ENCODE results near the gene UVRAG.

Gene UVRAG

DNA sequence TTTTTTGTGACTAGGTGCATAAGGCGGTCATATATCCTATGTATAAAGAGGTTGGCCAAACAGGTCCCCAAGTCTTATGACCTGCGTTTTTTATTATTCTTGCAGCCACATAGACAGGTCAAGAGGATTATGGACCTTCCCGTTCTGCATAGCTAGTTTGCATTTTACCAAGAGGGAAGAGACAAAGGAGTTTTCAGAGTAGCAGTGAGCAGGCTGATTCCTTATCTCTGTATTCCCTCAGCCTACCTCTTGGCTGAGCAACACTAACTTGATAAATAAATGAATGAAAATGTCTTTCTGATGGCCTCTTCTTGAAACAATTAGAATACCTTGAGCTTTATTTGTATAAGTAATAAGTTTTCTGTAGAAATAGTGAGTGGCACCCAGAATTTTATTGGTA lies 210.8 kb downstream of the UVRAG start:
- TF ChIP-seq, protein P1, sequence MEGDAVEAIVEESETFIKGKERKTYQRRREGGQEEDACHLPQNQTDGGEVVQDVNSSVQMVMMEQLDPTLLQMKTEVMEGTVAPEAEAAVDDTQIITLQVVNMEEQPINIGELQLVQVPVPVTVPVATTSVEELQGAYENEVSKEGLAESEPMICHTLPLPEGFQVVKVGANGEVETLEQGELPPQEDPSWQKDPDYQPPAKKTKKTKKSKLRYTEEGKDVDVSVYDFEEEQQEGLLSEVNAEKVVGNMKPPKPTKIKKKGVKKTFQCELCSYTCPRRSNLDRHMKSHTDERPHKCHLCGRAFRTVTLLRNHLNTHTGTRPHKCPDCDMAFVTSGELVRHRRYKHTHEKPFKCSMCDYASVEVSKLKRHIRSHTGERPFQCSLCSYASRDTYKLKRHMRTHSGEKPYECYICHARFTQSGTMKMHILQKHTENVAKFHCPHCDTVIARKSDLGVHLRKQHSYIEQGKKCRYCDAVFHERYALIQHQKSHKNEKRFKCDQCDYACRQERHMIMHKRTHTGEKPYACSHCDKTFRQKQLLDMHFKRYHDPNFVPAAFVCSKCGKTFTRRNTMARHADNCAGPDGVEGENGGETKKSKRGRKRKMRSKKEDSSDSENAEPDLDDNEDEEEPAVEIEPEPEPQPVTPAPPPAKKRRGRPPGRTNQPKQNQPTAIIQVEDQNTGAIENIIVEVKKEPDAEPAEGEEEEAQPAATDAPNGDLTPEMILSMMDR (IDR thresholded peaks at IDR 0.05; ENCODE audit: low read depth, low read length), result no peak
- Histone ChIP-seq H3K4me3 (ENCODE audit: low read depth, low read length) (no peak overlapping the region), H3K27me3 (no peaks in the 10 kb centered on the region), H3K36me3 (no peaks in the 10 kb centered on the region), H3K4me1 (peaks cover 12% of the 10 kb centered on the region), H3K9me3 (no peaks in the 10 kb centered on the region)
- DNase-seq, result no peak

DNA sequence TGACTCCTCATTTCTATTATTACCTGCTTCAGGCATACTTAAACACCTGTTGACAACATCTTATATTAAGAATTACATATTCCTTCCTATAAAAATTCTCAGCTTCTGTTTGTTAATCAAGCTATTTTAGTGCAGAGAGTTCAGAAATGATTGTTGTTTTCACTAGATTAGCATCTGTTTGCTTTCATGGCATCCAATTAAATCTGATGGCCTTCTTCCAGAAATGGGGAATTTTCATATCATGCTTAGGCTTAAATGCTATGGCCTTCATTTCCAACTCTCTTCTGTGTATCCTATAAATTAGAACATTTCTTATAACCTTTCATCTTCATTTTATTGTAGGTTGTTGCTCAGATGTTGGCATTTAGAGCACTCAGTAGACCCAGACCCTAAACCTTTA lies 211.3 kb downstream of the UVRAG start:
- no peak for DNase-seq
- Histone ChIP-seq H3K27me3 (no peaks in the 10 kb centered on the region), H3K36me3 (no peaks in the 10 kb centered on the region), H3K4me1 (peaks cover 14% of the 10 kb centered on the region), H3K9me3 (no peaks in the 10 kb centered on the region), H3K4me3 (ENCODE audit: low read depth, low read length) (no peak overlapping the region)
- TF ChIP-seq, protein P1 (IDR thresholded peaks at IDR 0.05; ENCODE audit: low read depth, low read length), result no peak

DNA sequence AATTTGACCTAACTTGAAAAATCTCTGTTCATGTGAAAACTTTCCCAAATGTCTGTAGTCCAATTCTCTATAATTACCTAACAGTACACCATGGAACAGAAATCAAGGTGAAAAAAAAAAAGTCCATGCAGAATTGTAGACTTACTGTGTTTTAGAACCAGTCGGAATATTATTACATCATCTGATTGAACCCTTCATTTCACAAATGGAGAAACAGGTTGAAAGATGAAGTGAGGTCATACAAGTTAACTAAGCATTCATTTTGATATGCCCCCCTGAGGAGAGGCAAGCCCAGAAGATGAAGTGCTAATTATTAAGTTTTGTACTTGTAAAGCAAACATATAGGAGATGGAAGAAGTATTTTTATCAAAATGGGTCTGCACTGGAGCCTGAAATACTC lies 211.9 kb downstream of the UVRAG start:
- Histone ChIP-seq H3K4me3 (ENCODE audit: low read depth, low read length) (no peak overlapping the region), H3K27me3 (no peaks in the 10 kb centered on the region), H3K4me1 (peaks cover 19% of the 10 kb centered on the region), H3K9me3 (no peaks in the 10 kb centered on the region), H3K36me3 (no peaks in the 10 kb centered on the region)
- TF ChIP-seq, protein P1 (IDR thresholded peaks at IDR 0.05; ENCODE audit: low read depth, low read length), result no peak
- DNase-seq, result no peak

DNA sequence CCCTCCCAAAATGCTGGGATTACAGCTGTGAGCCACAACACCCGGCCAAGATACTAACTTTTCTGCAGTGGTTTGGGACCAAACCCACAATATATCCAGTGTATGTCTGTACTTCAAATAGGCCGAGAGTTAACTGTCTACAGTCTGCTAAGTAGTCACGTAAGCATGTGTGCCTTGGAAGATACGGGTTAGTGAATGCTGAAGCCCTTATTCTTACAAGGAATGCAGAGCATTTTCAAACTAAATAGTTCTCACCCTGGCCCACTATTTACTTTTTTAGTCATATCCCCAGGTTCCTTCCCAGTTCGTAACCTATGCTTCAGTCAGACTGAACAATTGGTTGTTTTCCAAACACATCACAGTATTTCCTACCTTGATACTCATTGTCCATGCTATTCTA lies 215.3 kb downstream of the UVRAG start:
- no peaks in the 10 kb centered on the region for H3K27me3 ChIP-seq
- TF ChIP-seq, protein P1 (IDR thresholded peaks at IDR 0.05; ENCODE audit: low read depth, low read length), result no peak
- DNase-seq, result no peak
- H3K4me1 ChIP-seq, result peaks cover 14% of the 10 kb centered on the region
- no peaks in the 10 kb centered on the region; the same call in 1 of the 2 replicates for H3K36me3 ChIP-seq
- H3K9me3 ChIP-seq, result no peaks in the 10 kb centered on the region
- H3K4me3 ChIP-seq (ENCODE audit: low read depth, low read length), result no peak overlapping the region

DNA sequence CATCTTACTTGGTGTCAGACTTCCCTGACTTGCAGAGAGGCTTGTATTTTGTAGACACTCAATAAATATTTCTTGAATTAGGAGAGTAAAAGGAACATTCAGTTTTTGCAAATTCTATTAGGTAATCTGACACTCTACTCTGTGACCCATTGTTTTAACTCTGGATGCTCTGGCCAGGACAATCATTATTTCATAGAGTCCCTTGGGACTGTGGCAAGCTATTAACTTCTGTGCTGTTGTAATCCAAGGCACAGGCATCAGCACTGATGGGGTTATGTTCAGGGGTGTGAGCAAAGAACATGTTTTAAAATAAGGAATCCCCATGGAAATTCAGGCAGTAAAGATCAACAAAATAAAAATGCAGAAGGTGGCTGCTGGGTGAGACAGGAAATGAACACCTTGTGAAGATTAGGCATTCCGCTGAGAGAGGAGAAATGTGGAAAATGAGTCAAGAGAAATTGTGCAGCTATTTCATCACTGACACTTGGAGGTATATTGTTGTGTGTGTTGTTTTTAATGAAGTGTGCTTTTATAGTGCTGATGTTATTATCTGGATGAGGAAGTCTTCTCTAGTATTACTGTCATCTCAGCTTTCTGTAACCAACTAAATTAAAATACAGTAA lies 216.1 kb downstream of the UVRAG start:
- TF ChIP-seq, protein P1 (IDR thresholded peaks at IDR 0.05; ENCODE audit: low read depth, low read length), result no peak
- peak; percentile 36 for DNase-seq
- no peaks in the 10 kb centered on the region; the same call in 1 of the 2 replicates for H3K36me3 ChIP-seq
- H3K4me3 ChIP-seq (ENCODE audit: low read depth, low read length), result peak overlapping the region; percentile 4; the same call in 1 of the 2 replicates
- no peaks in the 10 kb centered on the region for H3K9me3 ChIP-seq
- H3K4me1 ChIP-seq, result peaks cover 11% of the 10 kb centered on the region
- no peaks in the 10 kb centered on the region for H3K27me3 ChIP-seq

DNA sequence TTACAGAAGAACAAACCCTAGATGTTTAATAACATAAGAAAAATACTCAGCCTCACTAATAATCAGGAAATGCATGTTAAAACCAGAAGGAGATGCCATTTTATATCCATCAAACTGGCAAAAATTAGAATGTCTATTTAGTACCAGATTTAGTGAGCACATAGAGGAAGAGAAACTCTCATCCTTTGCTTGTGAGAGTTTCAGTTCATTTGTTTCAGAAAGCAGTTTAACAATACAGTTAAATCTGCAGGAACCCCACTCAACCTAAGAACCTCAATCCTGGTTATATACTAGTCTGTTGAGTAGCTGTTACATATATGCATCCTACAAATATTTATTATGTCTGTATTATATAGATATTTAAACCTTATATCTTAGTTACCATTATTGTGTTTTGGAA lies 218.7 kb downstream of the UVRAG start:
- no peaks in the 10 kb centered on the region for H3K9me3 ChIP-seq
- H3K27me3 ChIP-seq, result no peaks in the 10 kb centered on the region
- TF ChIP-seq, protein P1 (IDR thresholded peaks at IDR 0.05; ENCODE audit: low read depth, low read length), result no peak
- no peak overlapping the region for H3K4me3 ChIP-seq (ENCODE audit: low read depth, low read length)
- no peak for DNase-seq
- H3K4me1 ChIP-seq, result peaks cover 11% of the 10 kb centered on the region
- H3K36me3 ChIP-seq, result no peaks in the 10 kb centered on the region; the same call in 1 of the 2 replicates
